Adrenal gland (tissue), 19 donors: ENCODE measurements around the gene SLC30A2. TPM values are rescaled to one million over a fixed set of nuclear protein-coding genes. Genes with fewer than 3 reads are reported as not detected.
"Not testable (repeated sequence)": the region's sequence is repeated elsewhere in the genome, so short reads cannot be mapped to it uniquely, and the experiment has no call there.

ENCODE experiments used
- DNase-seq, 7 donors: peaks; one replicate each; pipeline ENCODE4 v3.0.0-alpha.2; 2019 to 2020
- H3K27ac ChIP-seq, 5 donors: fragments of 200-600 bp; sonication (generic) in 4 of 5; 1 replicate in 3 of 5; 2 replicates in 2 of 5; pipeline versions ENCODE4 v1.5.1 to v1.8.0; 2016 to 2020; ENCODE audit warnings: mild to moderate bottlenecking in 1 of 5
- H3K27me3 ChIP-seq: fragments of 200-600 bp; 2 replicates; pipeline ENCODE4 v1.8.0; 2021
- H3K36me3 ChIP-seq, 2 donors: fragments of 200-600 bp; replicated peaks in 1 of 2; 1 replicate in 1 of 2; 2 replicates in 1 of 2; pipeline versions ENCODE4 v1.5.1 to v1.8.0; 2018 to 2022
- H3K4me1 ChIP-seq, 2 donors: fragments of 200-600 bp; replicated peaks in 1 of 2; 1 replicate in 1 of 2; 2 replicates in 1 of 2; pipeline versions ENCODE4 v1.5.1 to v1.8.0; 2018 to 2021
- H3K4me3 ChIP-seq, 4 donors: fragments of 200-600 bp; sonication (generic) in 3 of 4; one replicate each; pipeline ENCODE4 v1.5.1; 2016 to 2018
- H3K9me3 ChIP-seq, 3 donors: fragments of 200-600 bp; sonication (generic) in 1 of 3; replicated peaks in 1 of 3; 1 replicate in 2 of 3; 2 replicates in 1 of 3; pipeline versions ENCODE4 v1.5.1 to v1.8.0; 2016 to 2021
- CTCF ChIP-seq, 6 experiments: fragments of 450-650 bp in 4 of 6; fragments of 200-600 bp in 2 of 6; sonication (generic) in 1 of 6; IDR thresholded peaks; 1 replicate in 5 of 6; 2 replicates in 1 of 6; pipeline versions ENCODE4 v1.5.1 to v1.8.0; 2016 to 2021; ENCODE audit warnings: antibody characterized with exemption in 6 of 6, mild to moderate bottlenecking in 2 of 6, moderate library complexity in 1 of 6
- POLR2A ChIP-seq, 2 donors: fragments of 450-650 bp; IDR thresholded peaks; one replicate each; pipeline ENCODE4 v1.6.1; 2017; ENCODE audit warnings: antibody characterized with exemption in 2 of 2, mild to moderate bottlenecking in 2 of 2, moderate library complexity in 1 of 2
- WGBS, 4 donors: extraction: QIAGEN DNeasy Blood & Tissue Kit in 2 of 4; methylation state at CpG; one replicate each; pipeline versions ENCODE4 v1.1.5 to v1.1.7; 2013 to 2017; 5-methylcytosine and 5-hydroxymethylcytosine counted together
- intact Hi-C, 2 donors: fragments of 100-400 bp; cut with DNase I; formaldehyde crosslinking; loops; one replicate each; pipeline versions ENCODE4 v1.14.1 to v1.15.0; 2022 to 2023
- long read RNA-seq, 10 donors: library from polyadenylated mRNA in 3 of 10; unstranded in 2 of 10; stranded (forward) in 1 of 10; transcript quantifications; one replicate each; pipeline ENCODE4 v2.0.0 and lab custom pipeline, GENCODE V29; 2021 to 2026
- polyA plus RNA-seq, 3 donors: library from polyadenylated mRNA; stranded (reverse); fragments of 200-250 nt in 2 of 3; fragments of 350-450 nt in 1 of 3; fragmentation: Illumina TruSeq in 1 of 3; extraction: RNeasy Lipid Tissue Mini Kit (QIAGEN cat#74804) in 1 of 3; gene quantifications; one replicate each; pipeline ENCODE4 v1.2.3, GENCODE V29; 2013 to 2014
- total RNA-seq, 9 donors: library from RNA; depleted of rRNA in 4 of 9; stranded (reverse); fragments of >200 nt in 4 of 9; fragments of 120-200 nt in 1 of 9; fragmentation: NEBNext Ultra II Directional in 1 of 9; extraction: Animal tissue kit (Norgen Biotek cat#: 25700) in 1 of 9; gene quantifications; one replicate each; pipeline versions ENCODE4 v1.1.0 to v1.2.4, GENCODE V29; 2013 to 2023
- donor health status: healthy with polysubstance abuse.
- donor health status: Bipolar disorder and iron deficiency.
- donor health status: DM: yes; HTN: yes; CAD: no.
- donor health status: DM: no; HTN: no; CAD: no.
- donor health status: DM: no; HTN: no; CAD: no.
- donor health status: DM: yes; HTN: yes; CAD: no.

The SLC30A2 gene
- total RNA-seq (1 to 10 TPM in 5 of 9 donors, under 1 TPM in 4; 0.06 to 4.8 (median 1.1) TPM), polyA plus RNA-seq (under 1 TPM; 0.15 to 0.32 (median 0.27) TPM)
- long read RNA-seq, donor 1, result 0 reads
- long read RNA-seq, donor 2, result 0 reads
- long read RNA-seq, donor 3, result 0 reads
- long read RNA-seq, donor 4, result 0 reads
- long read RNA-seq, donor 5, result 0 reads
- long read RNA-seq, donor 6, result 0 reads
- long read RNA-seq, donor 7, result 0 reads
- long read RNA-seq, donor 8, result 0 reads
- long read RNA-seq, donor 9, result 0 reads
- long read RNA-seq, donor 10, result 0 reads

- H3K9me3 ChIP-seq, result no peaks in the 10 kb centered on the region
- peaks cover 0 to 14% of the 10 kb centered on the region in 2 donors for H3K4me1 ChIP-seq
- TF ChIP-seq POLR2A (IDR thresholded peaks at IDR 0.05), result no peak
- TF ChIP-seq CTCF (IDR thresholded peaks at IDR 0.05), result no peak
- H3K27me3 ChIP-seq, result peaks cover 33% of the 10 kb centered on the region
- 1 to 3% (median 1%) methylated on average over 13 to 62 of the region's 62 CpGs; no CpG with 5 or more reads in 1 of the 4 donors for WGBS, 4 donors
- intact Hi-C loops, result no loop called here
- no peak for DNase-seq
- H3K36me3 ChIP-seq, result no peaks in the 10 kb centered on the region
- H3K27ac ChIP-seq, result no peak within 1 kb of the TSS
- peak within 1 kb of the TSS in 1 of 4 donors; percentile 38 for H3K4me3 ChIP-seq
Observed at GRCh38 chr1:26045722-26046245, at the start of gene SLC30A2. SLC30A2 (minus strand) TSS chr1:26046118; CDS start chr1:26045896, 222 bp downstream.

GRCh38 chr1:26094677-26095383, 48.9 kb upstream of the SLC30A2 start:
- intact Hi-C loops, result no loop called here
- Histone ChIP-seq H3K36me3 (no peaks in the 10 kb centered on the region), H3K27ac (peak overlapping the region in 1 of 5 donors; percentile 31), H3K9me3 (no peaks in the 10 kb centered on the region), H3K4me1 (peaks cover 0 to 6% of the 10 kb centered on the region in 2 donors), H3K4me3 (no peak overlapping the region), H3K27me3 (peaks cover 30% of the 10 kb centered on the region)
- TF ChIP-seq CTCF (IDR thresholded peaks at IDR 0.05), result peak in 1 of 6 experiments; percentile 12
- no peak for TF ChIP-seq POLR2A (IDR thresholded peaks at IDR 0.05)
- DNase-seq, result peak in 6 of 7 donors; percentile 22 to 69 (median 45)
- 52 to 55% (median 53%) methylated on average over 11 to 17 of the region's 17 CpGs for WGBS, 4 donors

- no peak for DNase-seq
- Histone ChIP-seq H3K9me3 (no peaks in the 10 kb centered on the region), H3K27me3 (peaks cover 30% of the 10 kb centered on the region), H3K4me1 (peaks cover 0 to 6% of the 10 kb centered on the region in 2 donors), H3K36me3 (no peaks in the 10 kb centered on the region), H3K27ac (peak overlapping the region in 1 of 5 donors; percentile 31), H3K4me3 (no peak overlapping the region)
- 19 to 38% (median 36%) methylated on average over 9 to 11 of the region's 11 CpGs for WGBS, 4 donors
- intact Hi-C loops, result no loop called here
- no peak for TF ChIP-seq POLR2A (IDR thresholded peaks at IDR 0.05)
- TF ChIP-seq CTCF (IDR thresholded peaks at IDR 0.05), result no peak
Observed at GRCh38 chr1:26094076-26094669, 48.3 kb upstream of the SLC30A2 start.

GRCh38 chr1:26093569-26093968, 47.7 kb upstream of the SLC30A2 start:
- H3K36me3 ChIP-seq, intact Hi-C loops, H3K27ac ChIP-seq, H3K4me1 ChIP-seq, H3K4me3 ChIP-seq, H3K9me3 ChIP-seq, DNase-seq: not testable (repeated sequence)
- WGBS, 4 donors, result 20 to 35% (median 26%) methylated on average over 6 of the region's 6 CpGs
- peaks cover 30% of the 10 kb centered on the region for H3K27me3 ChIP-seq
